ENCODE measurements around the gene ATP8A1.
"Not testable (repeated sequence)": the region's sequence is repeated elsewhere in the genome, so short reads cannot be mapped to it uniquely, and the experiment has no call there.

ATP8A1 gene

GRCh38 chr4:42466273-42466844 is 190.5 kb downstream of the ATP8A1 start:
- Histone ChIP-seq H3K36me3 (replicated peaks) (no peaks in the 10 kb centered on the region), H3K9me3 (no peaks in the 10 kb centered on the region), H3K4me3 (no peak overlapping the region), H3K4me1 (peaks cover 19% of the 10 kb centered on the region), H3K27me3 (ENCODE audit: low read depth) (no peaks in the 10 kb centered on the region)
- no peak for DNase-seq (ENCODE audit: low spot score in 2 of 2)
- in situ Hi-C loops (cut with MboI; ENCODE audit: low sequenced_read_pairs) = no loop called here

GRCh38 chr4:42464550-42465094 is 192.3 kb downstream of the ATP8A1 start:
- DNase-seq (ENCODE audit: low spot score in 2 of 2) = no peak
- Histone ChIP-seq H3K4me1 (peaks cover 19% of the 10 kb centered on the region), H3K36me3 (replicated peaks) (no peaks in the 10 kb centered on the region), H3K4me3 (no peak overlapping the region), H3K9me3 (no peaks in the 10 kb centered on the region), H3K27me3 (ENCODE audit: low read depth) (no peaks in the 10 kb centered on the region)
- in situ Hi-C loops (cut with MboI; ENCODE audit: low sequenced_read_pairs) = no loop called here

GRCh38 chr4:42461216-42461615 is 195.7 kb downstream of the ATP8A1 start:
- H3K4me3 ChIP-seq; H3K9me3 ChIP-seq; H3K27me3 ChIP-seq (ENCODE audit: low read depth); H3K36me3 ChIP-seq (replicated peaks); in situ Hi-C loops (cut with MboI; ENCODE audit: low sequenced_read_pairs); DNase-seq (ENCODE audit: low spot score in 2 of 2): not testable (repeated sequence)
- H3K4me1 ChIP-seq = peaks cover 29% of the 10 kb centered on the region

GRCh38 chr4:42460043-42460442 is 196.9 kb downstream of the ATP8A1 start:
- Histone ChIP-seq H3K9me3 (no peaks in the 10 kb centered on the region), H3K4me3 (no peak overlapping the region), H3K4me1 (peaks cover 41% of the 10 kb centered on the region), H3K36me3 (replicated peaks) (no peaks in the 10 kb centered on the region), H3K27me3 (ENCODE audit: low read depth) (no peaks in the 10 kb centered on the region)
- no peak for DNase-seq (ENCODE audit: low spot score in 2 of 2)
- in situ Hi-C loops (cut with MboI; ENCODE audit: low sequenced_read_pairs) = no loop called here

- in situ Hi-C loops (cut with MboI; ENCODE audit: low sequenced_read_pairs) = no loop called here
- no peaks in the 10 kb centered on the region for H3K9me3 ChIP-seq
- no peaks in the 10 kb centered on the region for H3K27me3 ChIP-seq (ENCODE audit: low read depth)
- H3K36me3 ChIP-seq (replicated peaks) = no peaks in the 10 kb centered on the region
- H3K4me3 ChIP-seq = no peak overlapping the region
- peak; percentile 74 to 96 for DNase-seq (ENCODE audit: low spot score in 2 of 2)
- peaks cover 55% of the 10 kb centered on the region for H3K4me1 ChIP-seq
These were observed 198.2 kb downstream of the ATP8A1 start for GRCh38 chr4:42458657-42459056.

GRCh38 chr4:42454755-42455420 is 202.0 kb downstream of the ATP8A1 start:
- in situ Hi-C loops (cut with MboI; ENCODE audit: low sequenced_read_pairs) = no loop called here
- Histone ChIP-seq H3K4me3 (no peak overlapping the region), H3K9me3 (no peaks in the 10 kb centered on the region), H3K36me3 (replicated peaks) (no peaks in the 10 kb centered on the region), H3K4me1 (peaks cover 81% of the 10 kb centered on the region), H3K27me3 (ENCODE audit: low read depth) (no peaks in the 10 kb centered on the region)
- no peak for DNase-seq (ENCODE audit: low spot score in 2 of 2)

- in situ Hi-C loops (cut with MboI; ENCODE audit: low sequenced_read_pairs) = no loop called here
- Histone ChIP-seq H3K27me3 (ENCODE audit: low read depth) (no peaks in the 10 kb centered on the region), H3K4me1 (peaks cover 76% of the 10 kb centered on the region), H3K9me3 (no peaks in the 10 kb centered on the region), H3K36me3 (replicated peaks) (no peaks in the 10 kb centered on the region), H3K4me3 (no peak overlapping the region)
- DNase-seq (ENCODE audit: low spot score in 2 of 2) = no peak
These were observed 203.3 kb downstream of the ATP8A1 start for GRCh38 chr4:42453612-42454011.

- H3K27me3 ChIP-seq (ENCODE audit: low read depth) = no peaks in the 10 kb centered on the region
- no peak overlapping the region for H3K4me3 ChIP-seq
- no peaks in the 10 kb centered on the region for H3K36me3 ChIP-seq (replicated peaks)
- in situ Hi-C loops (cut with MboI; ENCODE audit: low sequenced_read_pairs) = no loop called here
- peaks cover 68% of the 10 kb centered on the region for H3K4me1 ChIP-seq
- peak; percentile 72 to 94 for DNase-seq (ENCODE audit: low spot score in 2 of 2)
- H3K9me3 ChIP-seq = no peaks in the 10 kb centered on the region
These were observed 204.1 kb downstream of the ATP8A1 start for GRCh38 chr4:42452823-42453222.

GRCh38 chr4:42446823-42447222 is 210.1 kb downstream of the ATP8A1 start:
- Histone ChIP-seq H3K4me3 (no peak overlapping the region), H3K36me3 (replicated peaks) (no peaks in the 10 kb centered on the region), H3K9me3 (no peaks in the 10 kb centered on the region), H3K27me3 (ENCODE audit: low read depth) (no peaks in the 10 kb centered on the region), H3K4me1 (peaks cover 9% of the 10 kb centered on the region)
- no peak for DNase-seq (ENCODE audit: low spot score in 2 of 2)
- in situ Hi-C loops (cut with MboI; ENCODE audit: low sequenced_read_pairs) = no loop called here

GRCh38 chr4:42445038-42445437 is 211.9 kb downstream of the ATP8A1 start:
- DNase-seq (ENCODE audit: low spot score in 2 of 2) = no peak
- Histone ChIP-seq H3K4me1 (no peaks in the 10 kb centered on the region), H3K36me3 (replicated peaks) (no peaks in the 10 kb centered on the region), H3K9me3 (no peaks in the 10 kb centered on the region), H3K4me3 (no peak overlapping the region), H3K27me3 (ENCODE audit: low read depth) (no peaks in the 10 kb centered on the region)
- in situ Hi-C loops (cut with MboI; ENCODE audit: low sequenced_read_pairs) = no loop called here

- Histone ChIP-seq H3K27me3 (ENCODE audit: low read depth) (no peaks in the 10 kb centered on the region), H3K9me3 (no peaks in the 10 kb centered on the region), H3K4me3 (no peak overlapping the region), H3K4me1 (no peaks in the 10 kb centered on the region), H3K36me3 (replicated peaks) (no peaks in the 10 kb centered on the region)
- in situ Hi-C loops (cut with MboI; ENCODE audit: low sequenced_read_pairs) = no loop called here
- DNase-seq (ENCODE audit: low spot score in 2 of 2) = no peak
These were observed 214.3 kb downstream of the ATP8A1 start for GRCh38 chr4:42442601-42443000.

- Histone ChIP-seq H3K27me3 (ENCODE audit: low read depth) (no peaks in the 10 kb centered on the region), H3K4me1 (no peaks in the 10 kb centered on the region), H3K36me3 (replicated peaks) (no peaks in the 10 kb centered on the region), H3K4me3 (no peak overlapping the region), H3K9me3 (no peaks in the 10 kb centered on the region)
- in situ Hi-C loops (cut with MboI; ENCODE audit: low sequenced_read_pairs) = no loop called here
- no peak for DNase-seq (ENCODE audit: low spot score in 2 of 2)
These were observed 216.8 kb downstream of the ATP8A1 start for GRCh38 chr4:42440083-42440482.

- no peak overlapping the region for H3K4me3 ChIP-seq
These were observed 219.9 kb downstream of the ATP8A1 start for GRCh38 chr4:42436928-42437565.

GRCh38 chr4:42428036-42428435 is 228.9 kb downstream of the ATP8A1 start:
- Histone ChIP-seq H3K36me3 (replicated peaks) (no peaks in the 10 kb centered on the region), H3K27me3 (ENCODE audit: low read depth) (no peaks in the 10 kb centered on the region), H3K4me1 (peaks cover 39% of the 10 kb centered on the region), H3K4me3 (no peak overlapping the region), H3K9me3 (no peaks in the 10 kb centered on the region)
- in situ Hi-C loops (cut with MboI; ENCODE audit: low sequenced_read_pairs) = no loop called here
- DNase-seq (ENCODE audit: low spot score in 2 of 2) = no peak

More at GRCh38 chr4:42436928-42437565, 219.9 kb downstream of the ATP8A1 start:
- no peak for DNase-seq (ENCODE audit: low spot score in 2 of 2)
- in situ Hi-C loops (cut with MboI; ENCODE audit: low sequenced_read_pairs) = no loop called here
- H3K36me3 ChIP-seq (replicated peaks) = no peaks in the 10 kb centered on the region
- no peaks in the 10 kb centered on the region for H3K9me3 ChIP-seq
- no peaks in the 10 kb centered on the region for H3K27me3 ChIP-seq (ENCODE audit: low read depth)
- no peaks in the 10 kb centered on the region for H3K4me1 ChIP-seq
